ENCODE results near the gene TNK1. TPM values are rescaled to one million over a fixed set of nuclear protein-coding genes. Genes with fewer than 3 reads are reported as not detected.
A peak's percentile ranks its signal among the peaks of the same experiment; 100 is the strongest.

The TNK1 gene
- total RNA-seq, 1 experiment from 2014 or later: 16.8 TPM

DNA sequence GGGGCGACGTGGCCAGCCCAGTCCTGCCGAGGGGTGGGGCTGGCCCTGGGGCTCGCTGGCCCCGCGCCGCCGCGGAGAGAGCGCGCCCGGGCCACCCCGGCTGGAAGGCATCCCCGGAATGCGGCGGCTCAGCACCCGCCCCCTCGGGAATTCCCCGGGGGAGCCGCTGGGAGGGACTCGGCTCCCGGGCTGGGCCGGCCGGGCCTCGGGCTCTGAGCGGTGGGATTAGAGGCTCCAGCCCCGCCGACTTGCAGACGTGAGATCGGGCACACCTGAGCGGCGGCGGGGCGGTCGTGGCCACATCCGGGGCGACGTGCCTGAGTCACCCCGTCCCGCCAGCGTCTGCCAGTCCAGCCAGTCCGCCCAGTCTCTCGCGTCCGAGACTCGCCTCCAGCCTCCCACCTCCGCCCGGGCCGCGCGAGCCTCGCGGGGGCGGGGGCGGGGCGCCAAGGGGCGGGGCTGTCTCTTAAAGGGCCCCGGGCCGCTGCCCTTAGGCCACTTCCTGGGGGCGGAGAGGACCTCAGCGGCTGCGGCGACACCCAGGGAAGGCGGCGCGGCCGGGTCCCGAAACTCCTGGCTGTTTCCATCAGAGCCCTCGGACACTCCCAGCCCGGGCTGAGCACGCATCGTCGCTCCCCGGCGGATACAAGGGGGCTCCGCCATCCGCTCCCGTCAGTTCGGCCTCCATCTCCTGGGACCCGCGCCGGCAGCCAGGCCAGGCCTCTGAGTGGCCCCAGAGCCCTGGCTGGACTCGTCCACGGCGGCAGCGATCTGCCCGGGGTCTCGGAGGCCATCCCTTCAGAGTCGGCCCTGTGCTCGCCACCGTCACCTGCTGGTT is 29.0 kb upstream of the TNK1 start, which contains the start of gene KCTD11 (continued):
- TF ChIP-seq CEBPB (IDR thresholded peaks at IDR 0.05; ENCODE audit: low read depth): no peak
- no peak for TF ChIP-seq SRF (IDR thresholded peaks at IDR 0.05; ENCODE audit: low read depth)
- TF ChIP-seq, protein P1, sequence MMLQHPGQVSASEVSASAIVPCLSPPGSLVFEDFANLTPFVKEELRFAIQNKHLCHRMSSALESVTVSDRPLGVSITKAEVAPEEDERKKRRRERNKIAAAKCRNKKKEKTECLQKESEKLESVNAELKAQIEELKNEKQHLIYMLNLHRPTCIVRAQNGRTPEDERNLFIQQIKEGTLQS (IDR thresholded peaks at IDR 0.05): no peak
- TF ChIP-seq EZH2 (IDR thresholded peaks at IDR 0.05): no peak
- TF ChIP-seq SIN3A (IDR thresholded peaks at IDR 0.05; ENCODE audit: low read depth): peak; percentile 90

DNA sequence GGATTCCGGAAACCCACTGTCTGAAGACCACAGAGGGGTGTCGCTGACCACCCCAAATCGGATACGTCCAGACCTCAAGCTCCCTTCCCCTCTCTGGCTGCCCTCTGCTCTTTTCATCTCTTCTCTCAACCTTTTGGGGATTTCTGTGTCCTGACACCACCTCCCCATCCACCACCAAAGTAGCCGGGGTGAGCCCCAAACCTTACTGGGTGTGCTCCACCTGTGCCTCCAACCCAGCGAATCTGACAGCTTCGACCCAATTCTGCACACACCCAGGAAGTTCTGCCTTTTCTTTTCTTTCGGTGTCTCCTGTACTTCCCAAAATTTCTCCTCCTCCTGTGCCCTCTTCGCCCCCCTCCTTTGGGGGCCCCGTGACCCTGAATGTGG is 28.4 kb upstream of the TNK1 start:
- H3K79me2 ChIP-seq (ENCODE audit: insufficient read depth, low read length): peaks cover 32% of the 10 kb centered on the region
- 0 out of 2 replicates have a peak, but pooled peaks cover 4% of the 10 kb centered on the region for H4K20me1 ChIP-seq (ENCODE audit: insufficient read depth)
- intact Hi-C loops (cut with micrococcal nuclease): loop anchor here (5.0 kb wide), 1 partner anchor 305 kb away; no protein-coding TSS in a partner anchor
- H3K27me3 ChIP-seq (ENCODE audit: insufficient read depth, low read length): no peaks in the 10 kb centered on the region
- ChIA-PET RAD21 (ENCODE audit: low non-redundant PET in 1 of 2, low total read pairs in 2 of 2, uncharacterized antibody in 2 of 2, unreplicated experiment in 2 of 2) (no interaction called here), CTCF (no interaction called here), POLR2A (no interaction called here)
- BruUV-seq (replicated peaks): TSS peak; percentile 67
- TF ChIP-seq, protein P2, sequence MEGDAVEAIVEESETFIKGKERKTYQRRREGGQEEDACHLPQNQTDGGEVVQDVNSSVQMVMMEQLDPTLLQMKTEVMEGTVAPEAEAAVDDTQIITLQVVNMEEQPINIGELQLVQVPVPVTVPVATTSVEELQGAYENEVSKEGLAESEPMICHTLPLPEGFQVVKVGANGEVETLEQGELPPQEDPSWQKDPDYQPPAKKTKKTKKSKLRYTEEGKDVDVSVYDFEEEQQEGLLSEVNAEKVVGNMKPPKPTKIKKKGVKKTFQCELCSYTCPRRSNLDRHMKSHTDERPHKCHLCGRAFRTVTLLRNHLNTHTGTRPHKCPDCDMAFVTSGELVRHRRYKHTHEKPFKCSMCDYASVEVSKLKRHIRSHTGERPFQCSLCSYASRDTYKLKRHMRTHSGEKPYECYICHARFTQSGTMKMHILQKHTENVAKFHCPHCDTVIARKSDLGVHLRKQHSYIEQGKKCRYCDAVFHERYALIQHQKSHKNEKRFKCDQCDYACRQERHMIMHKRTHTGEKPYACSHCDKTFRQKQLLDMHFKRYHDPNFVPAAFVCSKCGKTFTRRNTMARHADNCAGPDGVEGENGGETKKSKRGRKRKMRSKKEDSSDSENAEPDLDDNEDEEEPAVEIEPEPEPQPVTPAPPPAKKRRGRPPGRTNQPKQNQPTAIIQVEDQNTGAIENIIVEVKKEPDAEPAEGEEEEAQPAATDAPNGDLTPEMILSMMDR (IDR thresholded peaks at IDR 0.05 in 2 of 3, conservative IDR thresholded peaks at IDR 0.05 in 1 of 3; ENCODE audit: borderline replicate concordance in 1 of 3, insufficient read depth in 1 of 3, low read depth in 2 of 3, low read length in 2 of 3): peak in 1 of 3 experiments; percentile 73; a peak in 2 of 6 replicates
- no peak for TF ChIP-seq CBX3 (IDR thresholded peaks at IDR 0.05; ENCODE audit: low read depth)
- H3K27ac ChIP-seq (ENCODE audit: low read depth, low read length): peak overlapping the region; percentile 99
- H2AFZ ChIP-seq (ENCODE audit: low read depth, low read length, poor library complexity, severe bottlenecking): no peak overlapping the region
- peak overlapping the region; percentile 88 for H3K9ac ChIP-seq (ENCODE audit: low read length)
- no peak for ATAC-seq
- peak overlapping the region; percentile 79 to 89 for H3K4me3 ChIP-seq (replicated peaks in 1 of 2; ENCODE audit: low read depth in 1 of 2, low read length in 2 of 2)
- H3K9me2 ChIP-seq (ENCODE audit: insufficient read depth): no peaks in the 10 kb centered on the region
- peak overlapping the region; percentile 80 for H3K4me2 ChIP-seq (ENCODE audit: low read length)
- no peaks in the 10 kb centered on the region for H3K9me3 ChIP-seq (ENCODE audit: control insufficient read depth in 1 of 2, insufficient read depth in 1 of 2, low read depth in 1 of 2, low read length in 2 of 2)
- no peaks in the 10 kb centered on the region for H3K36me3 ChIP-seq (ENCODE audit: control insufficient read depth in 1 of 2, insufficient read depth in 2 of 2, low read length in 2 of 2)
- peaks cover 29 to 69% of the 10 kb centered on the region in 2 experiments for H3K4me1 ChIP-seq (ENCODE audit: control insufficient read depth in 1 of 2, insufficient read depth in 2 of 2, low read length in 2 of 2)
- DNase-seq (ENCODE audit: low read depth, low spot score): no peak

Data from HCT116 (cell line).